ENCODE measurements around the gene PTPRG.

Gene PTPRG

DNA sequence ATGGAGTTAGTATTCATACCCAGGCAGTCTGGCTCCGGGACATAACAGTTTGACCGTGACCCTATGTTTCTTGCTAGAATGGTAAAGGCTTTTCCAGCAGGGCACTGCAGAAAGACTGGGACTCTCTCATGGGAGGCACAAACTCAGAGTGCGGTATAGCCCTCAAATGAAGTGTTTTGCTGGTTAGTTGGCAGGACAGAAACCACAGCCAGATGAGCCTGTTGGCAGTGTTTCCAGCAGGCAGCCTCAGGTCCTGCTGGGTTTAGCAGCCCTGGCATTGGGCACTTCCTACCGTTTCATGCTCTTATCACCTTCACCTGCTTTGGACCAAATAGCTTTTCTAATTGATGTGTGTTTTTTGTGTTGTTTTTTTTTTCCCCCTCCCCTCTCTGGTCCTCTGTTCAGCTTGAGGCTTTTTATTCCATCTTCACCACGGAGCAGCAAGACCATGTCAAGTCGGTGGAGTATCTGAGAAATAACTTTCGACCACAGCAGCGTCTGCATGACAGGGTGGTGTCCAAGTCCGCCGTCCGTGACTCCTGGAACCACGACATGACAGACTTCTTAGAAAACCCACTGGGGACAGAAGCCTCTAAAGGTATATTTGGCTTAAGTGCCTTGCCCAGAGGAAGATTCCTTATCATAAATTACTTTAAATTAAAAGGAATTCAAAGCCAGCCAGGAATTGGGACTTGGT lies 606.3 kb downstream of the PTPRG start:
- TF ChIP-seq, protein P1, sequence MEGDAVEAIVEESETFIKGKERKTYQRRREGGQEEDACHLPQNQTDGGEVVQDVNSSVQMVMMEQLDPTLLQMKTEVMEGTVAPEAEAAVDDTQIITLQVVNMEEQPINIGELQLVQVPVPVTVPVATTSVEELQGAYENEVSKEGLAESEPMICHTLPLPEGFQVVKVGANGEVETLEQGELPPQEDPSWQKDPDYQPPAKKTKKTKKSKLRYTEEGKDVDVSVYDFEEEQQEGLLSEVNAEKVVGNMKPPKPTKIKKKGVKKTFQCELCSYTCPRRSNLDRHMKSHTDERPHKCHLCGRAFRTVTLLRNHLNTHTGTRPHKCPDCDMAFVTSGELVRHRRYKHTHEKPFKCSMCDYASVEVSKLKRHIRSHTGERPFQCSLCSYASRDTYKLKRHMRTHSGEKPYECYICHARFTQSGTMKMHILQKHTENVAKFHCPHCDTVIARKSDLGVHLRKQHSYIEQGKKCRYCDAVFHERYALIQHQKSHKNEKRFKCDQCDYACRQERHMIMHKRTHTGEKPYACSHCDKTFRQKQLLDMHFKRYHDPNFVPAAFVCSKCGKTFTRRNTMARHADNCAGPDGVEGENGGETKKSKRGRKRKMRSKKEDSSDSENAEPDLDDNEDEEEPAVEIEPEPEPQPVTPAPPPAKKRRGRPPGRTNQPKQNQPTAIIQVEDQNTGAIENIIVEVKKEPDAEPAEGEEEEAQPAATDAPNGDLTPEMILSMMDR (IDR thresholded peaks at IDR 0.05; ENCODE audit: low read depth, low read length): no peak
- DNase-seq (ENCODE audit: extremely low read depth, low read depth): no peak

DNA sequence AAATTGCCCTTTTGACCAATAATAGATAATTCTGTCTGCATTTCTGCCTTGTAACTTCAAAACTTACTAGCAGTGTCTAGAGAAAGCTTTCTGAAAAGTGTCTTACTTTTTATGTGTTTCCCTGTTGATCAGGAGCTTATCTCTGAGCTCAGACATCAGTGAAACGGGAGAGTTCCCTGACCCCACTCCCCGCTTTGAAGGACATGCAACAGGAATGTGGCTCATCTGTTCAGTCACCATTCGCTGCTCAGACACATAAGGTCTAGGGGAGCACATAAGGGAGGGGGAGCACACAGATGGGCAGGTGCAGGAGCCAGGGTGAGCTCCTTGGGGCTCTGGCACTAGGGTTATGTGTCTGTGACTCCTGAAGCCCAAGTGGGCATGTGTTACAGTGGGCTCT lies 607.0 kb downstream of the PTPRG start:
- TF ChIP-seq, protein P1 (IDR thresholded peaks at IDR 0.05; ENCODE audit: low read depth, low read length): no peak
- no peak for DNase-seq (ENCODE audit: extremely low read depth, low read depth)

DNA sequence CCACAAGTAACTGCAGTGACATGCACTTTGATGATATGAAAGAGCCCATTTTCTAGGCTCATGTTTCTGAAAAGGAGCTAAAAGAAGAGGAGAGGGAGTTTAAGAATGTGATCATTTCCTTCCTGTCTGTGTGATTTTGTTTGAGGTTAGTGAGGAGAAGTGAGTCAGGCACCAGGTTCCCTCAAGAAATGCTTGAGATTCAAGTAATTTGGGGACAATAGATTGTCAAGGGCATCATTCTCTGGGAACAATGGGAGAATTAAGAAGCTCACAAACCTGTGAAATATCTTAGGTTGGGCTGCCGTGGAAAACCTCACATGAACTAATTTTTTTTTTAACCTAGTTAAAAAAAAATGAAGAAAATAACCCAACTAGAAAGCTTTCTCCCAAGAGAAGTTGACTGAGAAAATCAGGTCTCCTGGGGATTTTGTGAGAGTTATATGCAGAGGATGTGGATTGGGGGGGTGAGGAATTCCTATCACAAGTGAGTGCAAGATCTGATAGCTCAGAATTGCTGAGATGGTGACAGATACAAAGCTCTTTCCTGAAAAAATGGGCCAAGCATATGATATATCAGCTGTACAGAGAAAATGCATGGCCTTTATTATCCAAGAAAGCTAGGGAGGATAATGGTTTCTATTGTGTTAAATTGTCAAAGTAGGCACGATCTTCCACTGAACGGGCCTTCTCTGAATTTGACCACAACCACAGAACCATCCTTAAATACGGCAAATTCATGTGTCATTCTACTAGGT lies 608.7 kb downstream of the PTPRG start:
- TF ChIP-seq, protein P1 (IDR thresholded peaks at IDR 0.05; ENCODE audit: low read depth, low read length): no peak
- no peak for DNase-seq (ENCODE audit: extremely low read depth, low read depth)

DNA sequence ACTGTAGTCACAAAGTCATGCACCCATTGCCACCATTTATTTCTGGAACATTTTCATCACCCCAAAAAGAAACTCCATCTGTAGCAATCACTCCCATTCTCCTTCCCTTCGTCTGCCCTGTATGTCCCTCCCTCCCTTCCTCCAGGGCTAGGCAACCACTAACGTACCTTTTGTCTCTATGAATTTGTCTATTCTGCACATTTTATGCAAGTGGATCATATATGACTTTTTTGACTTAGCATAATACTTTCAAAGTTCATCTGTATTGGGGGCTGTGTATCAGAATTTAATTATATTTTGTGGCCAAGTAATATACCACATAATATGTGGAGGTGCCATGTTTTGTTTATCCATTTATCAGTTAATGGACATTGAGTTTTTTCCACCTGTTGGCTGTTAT lies 610.4 kb downstream of the PTPRG start:
- TF ChIP-seq, protein P1 (IDR thresholded peaks at IDR 0.05; ENCODE audit: low read depth, low read length): no peak
- DNase-seq (ENCODE audit: extremely low read depth, low read depth): no peak

DNA sequence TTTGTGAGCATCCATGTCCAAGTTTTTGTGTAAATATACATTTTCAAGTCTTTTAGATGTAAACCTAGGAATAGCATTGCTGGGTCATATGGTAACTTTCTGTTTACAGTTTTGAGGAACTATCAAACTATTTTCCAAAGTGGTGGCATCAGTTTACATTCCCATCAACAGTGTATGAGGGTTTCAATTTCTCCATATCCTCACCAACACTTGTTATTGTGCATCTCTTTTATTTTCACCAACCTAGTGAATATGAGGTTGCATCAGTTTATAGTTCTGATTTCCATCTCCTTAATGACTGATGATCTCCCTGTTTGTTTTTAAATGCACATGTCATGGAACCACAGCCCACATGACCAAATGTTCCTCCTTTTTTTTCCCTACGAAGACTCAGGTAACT lies 610.8 kb downstream of the PTPRG start:
- DNase-seq (ENCODE audit: extremely low read depth, low read depth): no peak
- TF ChIP-seq, protein P1 (IDR thresholded peaks at IDR 0.05; ENCODE audit: low read depth, low read length): no peak

DNA sequence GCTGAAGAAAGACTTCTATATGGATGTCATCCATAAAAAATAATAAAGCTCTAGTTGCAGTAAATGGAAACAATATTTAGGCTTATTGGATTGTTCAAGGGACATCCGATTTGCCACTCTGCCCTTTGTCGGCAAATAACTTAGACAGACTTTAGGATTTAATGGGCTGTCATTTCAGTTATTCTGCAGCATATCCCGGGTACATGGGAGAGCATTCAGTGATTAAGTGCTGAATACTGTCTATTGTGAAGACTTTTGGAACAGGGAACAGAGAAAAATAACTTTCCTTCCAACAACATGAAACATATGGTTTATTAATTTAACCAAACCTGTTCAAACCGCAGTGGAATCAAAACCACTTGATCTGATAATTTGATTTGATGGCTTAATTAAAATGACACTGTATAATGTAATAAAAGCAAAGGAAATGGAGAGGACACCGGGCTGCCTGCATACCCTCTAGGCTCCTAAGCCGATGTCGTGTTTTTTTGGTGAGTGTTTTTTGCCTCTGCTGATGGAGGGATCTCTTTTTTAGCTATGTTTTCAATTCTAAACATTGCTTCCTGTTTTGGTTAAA lies 612.7 kb downstream of the PTPRG start:
- TF ChIP-seq, protein P1 (IDR thresholded peaks at IDR 0.05; ENCODE audit: low read depth, low read length): no peak
- no peak for DNase-seq (ENCODE audit: extremely low read depth, low read depth)

DNA sequence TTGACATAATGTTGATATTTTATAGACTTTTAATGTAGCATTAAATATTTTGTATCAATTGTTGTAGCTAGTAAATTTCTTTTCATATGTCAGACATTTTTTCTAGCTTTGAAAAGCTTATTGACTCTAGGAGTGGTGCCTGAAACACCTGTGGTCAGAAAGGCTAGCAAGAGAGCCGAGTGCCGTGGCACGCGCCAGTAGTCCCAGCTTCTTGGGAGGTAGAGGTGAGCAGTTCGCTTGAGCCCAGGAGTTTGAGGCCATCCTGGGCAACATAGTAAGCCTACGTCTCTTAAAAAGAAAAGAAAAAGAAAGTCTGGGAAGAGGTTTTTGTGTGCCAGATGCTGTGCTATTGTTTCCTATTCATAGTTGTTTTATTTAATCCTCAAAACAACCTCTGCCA lies 613.8 kb downstream of the PTPRG start:
- TF ChIP-seq, protein P1 (IDR thresholded peaks at IDR 0.05; ENCODE audit: low read depth, low read length): no peak

More for the DNA sequence above, 613.8 kb downstream of the PTPRG start:
- no peak for DNase-seq (ENCODE audit: extremely low read depth, low read depth)
